GM12874 (cell line): Measurements from ENCODE around the gene PHGDH.

Experiments
- CTCF ChIP-seq: IDR thresholded peaks from 2 replicates; pipeline ENCODE4 v1.5.1; 2011; ENCODE audit warnings: low read depth, mild to moderate bottlenecking, control low read depth, low read length, moderate library complexity; ENCODE audit not compliant: insufficient read depth

PHGDH gene

DNA sequence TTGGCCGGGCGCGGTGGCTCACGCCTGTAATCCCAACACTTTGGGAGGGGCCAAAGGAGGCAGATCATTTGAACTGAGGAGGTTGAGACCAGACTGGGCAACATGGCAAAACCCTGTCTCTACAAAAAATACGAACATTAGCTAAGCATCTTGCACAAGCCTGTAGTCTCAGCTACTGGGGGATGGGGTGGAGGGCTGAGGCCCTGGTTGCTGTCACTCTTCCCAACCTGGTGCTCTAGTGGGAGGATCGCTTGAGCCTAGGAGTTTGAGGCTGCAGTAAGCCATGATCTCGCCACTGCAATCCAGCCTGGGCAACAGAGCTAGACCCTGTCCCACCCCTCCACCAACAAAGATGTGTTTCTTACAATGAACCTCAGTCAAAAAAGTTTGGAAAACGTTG is 2.8 kb downstream of the PHGDH start:
- TF ChIP-seq CTCF: no peak

- no peak for TF ChIP-seq CTCF
Observed at GRCh38 chr1:119715542-119715941, 3.8 kb downstream of the PHGDH start.

DNA sequence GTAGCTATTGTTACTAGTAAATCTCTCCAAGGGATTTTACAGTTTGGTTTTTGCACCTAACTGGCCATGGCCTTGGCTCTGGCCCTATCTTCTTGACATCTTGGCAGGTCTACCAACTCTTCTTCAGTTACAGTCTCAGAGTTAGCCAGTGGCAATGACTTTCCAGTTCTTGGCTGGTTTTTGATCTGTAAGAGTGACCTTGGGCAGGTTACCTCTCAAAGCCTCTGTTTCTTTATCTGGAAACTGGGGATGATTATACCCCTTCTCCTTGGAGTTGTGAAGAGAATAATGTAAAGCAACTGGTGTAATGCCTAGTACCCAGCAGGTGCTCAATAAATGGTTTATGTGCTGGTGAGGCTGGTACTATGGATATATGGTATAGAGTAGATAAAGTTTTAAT is 6.7 kb downstream of the PHGDH start:
- no peak for TF ChIP-seq CTCF

DNA sequence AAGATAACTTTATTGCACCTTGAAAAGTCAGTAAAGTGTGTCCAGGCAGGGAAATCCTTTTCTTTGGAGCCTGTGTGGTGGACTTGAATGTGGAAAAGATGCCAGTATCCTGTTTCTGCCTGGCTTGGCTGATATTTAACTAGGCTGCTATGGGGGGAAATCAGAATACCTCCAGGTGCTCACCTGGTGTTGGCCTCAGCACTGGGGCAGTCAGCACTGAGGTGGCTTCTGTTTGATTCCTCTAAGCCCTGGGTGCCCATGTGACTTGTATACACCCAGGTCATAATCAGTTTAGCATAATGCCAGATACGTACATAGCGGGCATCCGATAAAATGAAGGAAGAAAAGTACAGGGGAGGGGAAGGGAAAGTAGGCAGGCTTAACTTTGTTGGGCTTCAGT is 7.2 kb downstream of the PHGDH start:
- no peak for TF ChIP-seq CTCF

GRCh38 chr1:119720866-119721440 is 9.2 kb downstream of the PHGDH start:
- TF ChIP-seq CTCF: no peak

DNA sequence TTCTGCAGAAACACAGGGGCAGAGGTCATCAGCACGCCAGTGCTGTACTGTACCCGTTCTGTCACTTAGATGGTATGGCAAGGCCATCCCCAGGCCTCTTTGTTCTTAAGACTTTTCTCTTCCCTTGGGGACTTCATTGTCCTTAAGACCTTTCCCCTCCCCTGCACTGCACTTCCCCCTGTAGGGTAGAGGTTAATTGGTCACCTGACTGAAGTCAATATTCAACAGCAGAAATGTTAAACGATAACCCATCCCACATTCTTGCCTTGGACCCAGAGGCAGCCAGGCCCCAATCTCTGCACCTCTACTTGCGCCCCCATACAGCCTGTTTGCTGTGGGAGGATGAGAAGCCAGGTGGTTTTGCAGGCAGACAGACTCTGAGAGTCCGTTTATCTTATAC is 10.2 kb downstream of the PHGDH start:
- no peak for TF ChIP-seq CTCF

GRCh38 chr1:119724611-119725218 is 13.0 kb downstream of the PHGDH start:
- TF ChIP-seq CTCF: no peak
